ENCODE measurements around the gene POPDC2.

POPDC2 gene

DNA sequence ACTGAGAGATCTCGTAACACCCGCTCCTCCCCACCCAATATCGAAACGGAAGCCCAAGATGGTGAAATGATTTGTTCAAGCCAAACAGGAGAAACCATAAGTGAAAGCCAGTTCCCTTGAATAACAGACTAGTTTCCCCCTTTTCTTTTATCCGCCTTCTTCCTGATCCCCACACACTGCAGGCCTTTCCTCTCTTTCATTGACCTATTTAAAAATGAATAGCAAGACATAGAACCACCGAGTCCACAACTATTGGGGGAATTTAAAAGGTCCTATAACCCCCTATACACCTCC, 17.2 kb upstream of the POPDC2 start:
- TF ChIP-seq TCF12 (IDR thresholded peaks at IDR 0.05; ENCODE audit: low read depth) (no peak), EP300 (IDR thresholded peaks at IDR 0.05; ENCODE audit: borderline replicate concordance) (no peak), NFIC (IDR thresholded peaks at IDR 0.05) (no peak), CREB1 (IDR thresholded peaks at IDR 0.05; ENCODE audit: low read depth) (no peak), CEBPB (IDR thresholded peaks at IDR 0.05) (no peak)
- TF ChIP-seq, protein P1, sequence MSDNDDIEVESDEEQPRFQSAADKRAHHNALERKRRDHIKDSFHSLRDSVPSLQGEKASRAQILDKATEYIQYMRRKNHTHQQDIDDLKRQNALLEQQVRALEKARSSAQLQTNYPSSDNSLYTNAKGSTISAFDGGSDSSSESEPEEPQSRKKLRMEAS (IDR thresholded peaks at IDR 0.05): no peak

DNA sequence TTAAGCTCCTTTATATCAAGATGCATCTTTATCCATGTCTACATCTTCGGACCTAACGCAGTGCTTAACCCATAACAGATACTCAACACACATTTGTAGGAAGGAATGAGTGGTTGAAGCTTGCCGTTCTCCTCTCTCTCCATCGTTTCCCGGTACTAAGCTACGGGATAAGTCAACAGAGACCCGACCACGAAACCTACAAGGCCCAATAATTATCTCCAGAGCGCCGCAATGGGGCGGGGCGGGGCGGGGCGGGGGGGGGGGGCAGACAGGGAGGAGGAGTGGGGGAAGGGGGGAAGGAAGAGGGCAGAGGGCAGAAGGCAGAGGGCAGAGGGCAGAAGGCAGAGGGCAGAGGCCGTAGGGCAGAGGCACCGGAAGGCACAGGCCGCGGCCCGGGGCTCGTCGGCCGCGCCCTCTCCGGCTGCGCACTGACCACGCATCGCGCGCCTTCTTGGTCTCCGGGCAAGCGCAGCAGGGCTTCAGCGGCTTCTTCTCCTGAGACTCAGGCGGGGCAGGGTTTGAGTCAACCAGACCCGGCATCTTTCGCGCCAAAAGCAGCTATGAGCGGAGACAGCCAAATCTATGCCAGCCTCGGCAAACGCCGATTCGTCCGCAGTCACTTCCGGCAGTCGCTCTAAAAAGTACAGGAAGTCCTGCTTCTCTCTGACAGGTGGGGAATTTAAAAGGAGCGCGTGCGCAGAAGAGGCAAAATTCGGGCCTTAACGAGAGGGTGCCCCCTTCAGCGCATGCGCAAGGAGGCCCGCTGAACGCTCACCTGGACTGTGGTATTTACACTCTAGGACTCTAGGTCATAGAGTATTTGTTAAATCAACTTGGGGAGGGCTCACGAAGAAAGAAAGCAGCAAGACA, 16.6 kb upstream of the POPDC2 start, which contains the start of gene COX17:
TSS of gene COX17 (minus strand) at position 636 of the 870 bp plus-strand sequence. CDS start at position 540, 96 bp downstream.
- TF ChIP-seq, protein P1 (IDR thresholded peaks at IDR 0.05): peak; percentile 79
- TF ChIP-seq TAF1 (IDR thresholded peaks at IDR 0.05; ENCODE audit: low read depth) (peak; percentile 53), TCF12 (IDR thresholded peaks at IDR 0.05; ENCODE audit: low read depth) (peak; percentile 49; the same call in 1 of the 2 replicates), TEAD4 (IDR thresholded peaks at IDR 0.05) (no peak; the same call in 1 of the 2 replicates), EGR1 (IDR thresholded peaks at IDR 0.05) (peak; percentile 68), YY1 (IDR thresholded peaks at IDR 0.05; ENCODE audit: low read depth) (0 out of 2 replicates have a peak, but pooled peaks have one; percentile 26), FOXM1 (IDR thresholded peaks at IDR 0.05; ENCODE audit: borderline replicate concordance, low read depth) (no peak), RAD21 (IDR thresholded peaks at IDR 0.05; ENCODE audit: low read depth) (no peak)

DNA sequence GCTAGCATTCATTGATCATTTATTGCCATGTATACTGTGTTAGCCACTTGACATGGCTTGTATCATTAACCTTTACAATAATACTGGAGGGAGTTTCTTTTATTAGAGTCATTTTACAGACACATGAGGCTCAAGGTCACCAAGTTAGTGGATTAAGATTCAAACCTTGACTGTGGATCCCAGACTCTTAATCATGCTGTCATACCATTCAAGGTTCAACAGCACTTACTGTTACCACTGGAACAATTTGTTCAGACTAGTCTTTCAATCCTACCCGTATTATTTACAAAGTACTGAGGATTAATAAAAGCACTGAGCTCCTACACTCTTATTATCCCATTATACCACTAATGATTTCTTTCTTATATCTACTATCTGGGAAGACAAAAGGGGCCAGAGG, 15.6 kb upstream of the POPDC2 start:
- TF ChIP-seq CREB1 (IDR thresholded peaks at IDR 0.05; ENCODE audit: low read depth) (no peak), RAD21 (IDR thresholded peaks at IDR 0.05; ENCODE audit: low read depth) (no peak), FOXM1 (IDR thresholded peaks at IDR 0.05; ENCODE audit: borderline replicate concordance, low read depth) (no peak), ZBTB7A (IDR thresholded peaks at IDR 0.05; ENCODE audit: low read depth) (no peak), TEAD4 (IDR thresholded peaks at IDR 0.05) (no peak)
- TF ChIP-seq, protein P2, sequence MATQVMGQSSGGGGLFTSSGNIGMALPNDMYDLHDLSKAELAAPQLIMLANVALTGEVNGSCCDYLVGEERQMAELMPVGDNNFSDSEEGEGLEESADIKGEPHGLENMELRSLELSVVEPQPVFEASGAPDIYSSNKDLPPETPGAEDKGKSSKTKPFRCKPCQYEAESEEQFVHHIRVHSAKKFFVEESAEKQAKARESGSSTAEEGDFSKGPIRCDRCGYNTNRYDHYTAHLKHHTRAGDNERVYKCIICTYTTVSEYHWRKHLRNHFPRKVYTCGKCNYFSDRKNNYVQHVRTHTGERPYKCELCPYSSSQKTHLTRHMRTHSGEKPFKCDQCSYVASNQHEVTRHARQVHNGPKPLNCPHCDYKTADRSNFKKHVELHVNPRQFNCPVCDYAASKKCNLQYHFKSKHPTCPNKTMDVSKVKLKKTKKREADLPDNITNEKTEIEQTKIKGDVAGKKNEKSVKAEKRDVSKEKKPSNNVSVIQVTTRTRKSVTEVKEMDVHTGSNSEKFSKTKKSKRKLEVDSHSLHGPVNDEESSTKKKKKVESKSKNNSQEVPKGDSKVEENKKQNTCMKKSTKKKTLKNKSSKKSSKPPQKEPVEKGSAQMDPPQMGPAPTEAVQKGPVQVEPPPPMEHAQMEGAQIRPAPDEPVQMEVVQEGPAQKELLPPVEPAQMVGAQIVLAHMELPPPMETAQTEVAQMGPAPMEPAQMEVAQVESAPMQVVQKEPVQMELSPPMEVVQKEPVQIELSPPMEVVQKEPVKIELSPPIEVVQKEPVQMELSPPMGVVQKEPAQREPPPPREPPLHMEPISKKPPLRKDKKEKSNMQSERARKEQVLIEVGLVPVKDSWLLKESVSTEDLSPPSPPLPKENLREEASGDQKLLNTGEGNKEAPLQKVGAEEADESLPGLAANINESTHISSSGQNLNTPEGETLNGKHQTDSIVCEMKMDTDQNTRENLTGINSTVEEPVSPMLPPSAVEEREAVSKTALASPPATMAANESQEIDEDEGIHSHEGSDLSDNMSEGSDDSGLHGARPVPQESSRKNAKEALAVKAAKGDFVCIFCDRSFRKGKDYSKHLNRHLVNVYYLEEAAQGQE (IDR thresholded peaks at IDR 0.05; ENCODE audit: low read depth): no peak
- TF ChIP-seq, protein P1 (IDR thresholded peaks at IDR 0.05): no peak

DNA sequence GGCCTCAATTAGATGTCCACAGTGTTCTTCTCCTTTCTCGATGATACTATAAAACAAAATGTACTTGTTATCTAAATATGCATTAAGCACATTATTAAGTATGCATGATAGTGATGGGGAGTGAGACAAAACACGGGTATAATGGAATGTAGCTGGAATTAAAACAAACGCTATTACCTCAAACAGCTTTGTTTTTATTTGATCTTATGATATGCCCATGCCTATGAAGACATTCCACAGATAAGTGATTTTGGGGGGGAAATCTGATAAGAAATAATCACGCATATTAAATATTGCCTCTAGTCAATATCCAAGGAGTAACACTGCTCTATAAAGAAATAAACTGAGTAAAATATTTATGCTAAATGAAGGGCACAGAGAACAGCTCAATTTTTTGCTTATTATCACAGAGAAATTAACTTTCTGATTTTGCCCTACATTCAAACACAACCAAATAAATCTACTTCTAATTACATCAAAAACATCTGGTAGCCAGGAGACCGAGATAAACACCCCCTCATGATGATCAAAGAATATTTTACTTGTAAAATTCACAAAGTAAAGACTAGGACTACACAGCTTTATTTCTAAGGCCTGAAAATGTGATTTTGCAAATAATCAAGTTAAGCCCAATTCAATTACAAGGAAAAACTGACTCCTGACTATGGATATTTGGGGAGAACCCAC, 14.9 kb upstream of the POPDC2 start:
- TF ChIP-seq RAD21 (IDR thresholded peaks at IDR 0.05; ENCODE audit: low read depth) (no peak), YY1 (IDR thresholded peaks at IDR 0.05; ENCODE audit: low read depth) (no peak), CREB1 (IDR thresholded peaks at IDR 0.05; ENCODE audit: low read depth) (no peak), FOXM1 (IDR thresholded peaks at IDR 0.05; ENCODE audit: borderline replicate concordance, low read depth) (no peak), EGR1 (IDR thresholded peaks at IDR 0.05) (no peak)
- TF ChIP-seq, protein P3, sequence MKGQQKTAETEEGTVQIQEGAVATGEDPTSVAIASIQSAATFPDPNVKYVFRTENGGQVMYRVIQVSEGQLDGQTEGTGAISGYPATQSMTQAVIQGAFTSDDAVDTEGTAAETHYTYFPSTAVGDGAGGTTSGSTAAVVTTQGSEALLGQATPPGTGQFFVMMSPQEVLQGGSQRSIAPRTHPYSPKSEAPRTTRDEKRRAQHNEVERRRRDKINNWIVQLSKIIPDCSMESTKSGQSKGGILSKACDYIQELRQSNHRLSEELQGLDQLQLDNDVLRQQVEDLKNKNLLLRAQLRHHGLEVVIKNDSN (IDR thresholded peaks at IDR 0.05): no peak
- TF ChIP-seq, protein P2 (IDR thresholded peaks at IDR 0.05; ENCODE audit: low read depth): no peak

DNA sequence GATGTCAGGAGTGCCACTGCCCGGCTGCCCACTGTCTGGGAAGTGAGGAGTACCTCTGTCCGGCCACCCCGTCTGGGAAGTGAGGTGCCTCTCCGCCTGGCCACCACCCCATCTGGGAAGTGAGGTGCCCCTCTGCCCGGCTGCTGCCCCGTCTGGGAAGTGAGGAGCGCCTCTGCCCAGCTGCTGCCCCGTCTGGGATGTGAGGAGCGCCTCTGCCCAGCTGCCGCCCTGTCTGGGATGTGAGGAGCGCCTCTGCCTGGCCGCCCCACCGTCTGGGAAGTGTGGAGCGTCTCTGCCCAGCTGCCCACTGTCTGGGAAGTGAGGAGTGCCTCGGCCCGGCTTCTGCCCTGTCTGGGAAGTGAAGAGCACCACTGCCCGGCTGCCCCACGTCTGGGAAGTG, 13.5 kb upstream of the POPDC2 start:
- no peak for TF ChIP-seq TEAD4 (IDR thresholded peaks at IDR 0.05)

DNA sequence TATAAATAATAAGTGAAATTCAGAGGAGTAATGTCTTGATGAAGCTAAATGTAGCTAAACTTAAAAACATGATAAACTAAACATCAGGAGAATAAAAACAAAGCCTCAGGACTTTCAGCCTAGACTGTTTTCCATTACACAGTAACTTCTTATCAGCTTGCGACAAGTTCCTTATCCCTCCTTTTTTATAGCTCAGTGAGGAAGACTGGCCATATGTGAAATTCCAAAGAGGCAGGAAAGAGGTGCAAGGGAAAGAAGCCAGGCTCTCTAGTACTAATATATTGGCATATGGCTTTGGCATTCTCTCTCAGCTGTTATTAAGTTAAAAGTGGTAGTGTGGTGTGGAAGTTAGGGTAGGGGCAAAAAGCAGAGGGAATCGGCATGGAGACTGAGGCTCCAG, 12.4 kb upstream of the POPDC2 start:
- no peak for TF ChIP-seq TEAD4 (IDR thresholded peaks at IDR 0.05)
- no peak for TF ChIP-seq EGR1 (IDR thresholded peaks at IDR 0.05)
- no peak for TF ChIP-seq CEBPB (IDR thresholded peaks at IDR 0.05)
- TF ChIP-seq, protein P2 (IDR thresholded peaks at IDR 0.05; ENCODE audit: low read depth): no peak
- TF ChIP-seq YY1 (IDR thresholded peaks at IDR 0.05; ENCODE audit: low read depth): no peak
- TF ChIP-seq TAF1 (IDR thresholded peaks at IDR 0.05; ENCODE audit: low read depth): no peak
- TF ChIP-seq ZBTB7A (IDR thresholded peaks at IDR 0.05; ENCODE audit: low read depth): no peak
- no peak for TF ChIP-seq FOXM1 (IDR thresholded peaks at IDR 0.05; ENCODE audit: borderline replicate concordance, low read depth)
- TF ChIP-seq TCF12 (IDR thresholded peaks at IDR 0.05; ENCODE audit: low read depth): no peak
- no peak for TF ChIP-seq CREB1 (IDR thresholded peaks at IDR 0.05; ENCODE audit: low read depth)
- no peak for TF ChIP-seq EP300 (IDR thresholded peaks at IDR 0.05; ENCODE audit: borderline replicate concordance)
- no peak for TF ChIP-seq RAD21 (IDR thresholded peaks at IDR 0.05; ENCODE audit: low read depth)
- no peak for TF ChIP-seq NFIC (IDR thresholded peaks at IDR 0.05)
- TF ChIP-seq, protein P3 (IDR thresholded peaks at IDR 0.05): no peak
- TF ChIP-seq, protein P1 (IDR thresholded peaks at IDR 0.05): no peak
